Measurements from ENCODE around the gene TNS4. TPM values are rescaled to one million over a fixed set of nuclear protein-coding genes. Genes with fewer than 3 reads are reported as not detected.

The TNS4 gene
- total and polyA plus RNA-seq, 9 of the 15 experiments (the other 6 are each of a cell fraction or from before 2014, with no cell fraction given), result 0.04 to 0.73 (median 0.24) TPM; not detected in 1

DNA sequence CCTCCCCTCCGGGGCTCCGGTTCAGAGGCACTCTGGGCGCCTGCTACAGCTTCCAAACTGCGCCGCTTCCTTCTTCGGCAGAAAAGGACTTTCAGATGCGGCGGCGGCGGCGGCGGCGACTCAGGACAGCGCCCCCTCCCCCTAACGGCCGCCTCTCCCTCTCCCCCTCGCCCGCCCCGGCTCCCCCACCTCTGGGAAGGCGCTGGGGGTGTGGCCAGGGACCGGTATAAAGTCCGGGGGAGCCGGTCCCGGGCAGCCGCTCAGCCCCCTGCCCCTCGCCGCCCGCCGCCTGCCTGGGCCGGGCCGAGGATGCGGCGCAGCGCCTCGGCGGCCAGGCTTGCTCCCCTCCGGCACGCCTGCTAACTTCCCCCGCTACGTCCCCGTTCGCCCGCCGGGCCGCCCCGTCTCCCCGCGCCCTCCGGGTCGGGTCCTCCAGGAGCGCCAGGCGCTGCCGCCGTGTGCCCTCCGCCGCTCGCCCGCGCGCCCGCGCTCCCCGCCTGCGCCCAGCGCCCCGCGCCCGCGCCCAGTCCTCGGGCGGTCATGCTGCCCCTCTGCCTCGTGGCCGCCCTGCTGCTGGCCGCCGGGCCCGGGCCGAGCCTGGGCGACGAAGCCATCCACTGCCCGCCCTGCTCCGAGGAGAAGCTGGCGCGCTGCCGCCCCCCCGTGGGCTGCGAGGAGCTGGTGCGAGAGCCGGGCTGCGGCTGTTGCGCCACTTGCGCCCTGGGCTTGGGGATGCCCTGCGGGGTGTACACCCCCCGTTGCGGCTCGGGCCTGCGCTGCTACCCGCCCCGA lies 58.0 kb downstream of the TNS4 start, which contains the start of gene IGFBP4 (continued):
- TF ChIP-seq PHF20 (IDR thresholded peaks at IDR 0.05; ENCODE audit: partially characterized antibody) (no peak), COPS2 (conservative IDR thresholded peaks at IDR 0.05) (no peak), GTF2E2 (tag; IDR thresholded peaks at IDR 0.05) (no peak), IRF9 (tag; IDR thresholded peaks at IDR 0.05) (no peak), TEAD2 (tag; IDR thresholded peaks at IDR 0.05) (no peak), HIVEP1 (CRISPR knock-in tag; IDR thresholded peaks at IDR 0.05) (no peak), MCM7 (IDR thresholded peaks at IDR 0.05) (no peak), ZEB2 (IDR thresholded peaks at IDR 0.05) (no peak), OTX1 (CRISPR knock-in tag; IDR thresholded peaks at IDR 0.05) (no peak), SREBF1 (IDR thresholded peaks at IDR 0.05; ENCODE audit: borderline replicate concordance, low read depth, low read length) (no peak), BCLAF1 (IDR thresholded peaks at IDR 0.05; ENCODE audit: borderline replicate concordance in 1 of 2, control insufficient read depth in 1 of 2, low read depth in 2 of 2, low read length in 1 of 2) (no peak), HNRNPK (IDR thresholded peaks at IDR 0.05; ENCODE audit: low read depth, low read length, poor library complexity, severe bottlenecking) (peak; percentile 30)
- TF ChIP-seq, protein P1, sequence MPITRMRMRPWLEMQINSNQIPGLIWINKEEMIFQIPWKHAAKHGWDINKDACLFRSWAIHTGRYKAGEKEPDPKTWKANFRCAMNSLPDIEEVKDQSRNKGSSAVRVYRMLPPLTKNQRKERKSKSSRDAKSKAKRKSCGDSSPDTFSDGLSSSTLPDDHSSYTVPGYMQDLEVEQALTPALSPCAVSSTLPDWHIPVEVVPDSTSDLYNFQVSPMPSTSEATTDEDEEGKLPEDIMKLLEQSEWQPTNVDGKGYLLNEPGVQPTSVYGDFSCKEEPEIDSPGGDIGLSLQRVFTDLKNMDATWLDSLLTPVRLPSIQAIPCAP (CRISPR knock-in tag; IDR thresholded peaks at IDR 0.05; ENCODE audit: borderline replicate concordance), result no peak
- TF ChIP-seq, protein P2, sequence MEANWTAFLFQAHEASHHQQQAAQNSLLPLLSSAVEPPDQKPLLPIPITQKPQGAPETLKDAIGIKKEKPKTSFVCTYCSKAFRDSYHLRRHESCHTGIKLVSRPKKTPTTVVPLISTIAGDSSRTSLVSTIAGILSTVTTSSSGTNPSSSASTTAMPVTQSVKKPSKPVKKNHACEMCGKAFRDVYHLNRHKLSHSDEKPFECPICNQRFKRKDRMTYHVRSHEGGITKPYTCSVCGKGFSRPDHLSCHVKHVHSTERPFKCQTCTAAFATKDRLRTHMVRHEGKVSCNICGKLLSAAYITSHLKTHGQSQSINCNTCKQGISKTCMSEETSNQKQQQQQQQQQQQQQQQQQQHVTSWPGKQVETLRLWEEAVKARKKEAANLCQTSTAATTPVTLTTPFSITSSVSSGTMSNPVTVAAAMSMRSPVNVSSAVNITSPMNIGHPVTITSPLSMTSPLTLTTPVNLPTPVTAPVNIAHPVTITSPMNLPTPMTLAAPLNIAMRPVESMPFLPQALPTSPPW (CRISPR knock-in tag; IDR thresholded peaks at IDR 0.05), result peak; percentile 87
- TF ChIP-seq, protein P3, sequence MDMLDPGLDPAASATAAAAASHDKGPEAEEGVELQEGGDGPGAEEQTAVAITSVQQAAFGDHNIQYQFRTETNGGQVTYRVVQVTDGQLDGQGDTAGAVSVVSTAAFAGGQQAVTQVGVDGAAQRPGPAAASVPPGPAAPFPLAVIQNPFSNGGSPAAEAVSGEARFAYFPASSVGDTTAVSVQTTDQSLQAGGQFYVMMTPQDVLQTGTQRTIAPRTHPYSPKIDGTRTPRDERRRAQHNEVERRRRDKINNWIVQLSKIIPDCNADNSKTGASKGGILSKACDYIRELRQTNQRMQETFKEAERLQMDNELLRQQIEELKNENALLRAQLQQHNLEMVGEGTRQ (CRISPR knock-in tag; IDR thresholded peaks at IDR 0.05), result no peak
- TF ChIP-seq, protein P4, sequence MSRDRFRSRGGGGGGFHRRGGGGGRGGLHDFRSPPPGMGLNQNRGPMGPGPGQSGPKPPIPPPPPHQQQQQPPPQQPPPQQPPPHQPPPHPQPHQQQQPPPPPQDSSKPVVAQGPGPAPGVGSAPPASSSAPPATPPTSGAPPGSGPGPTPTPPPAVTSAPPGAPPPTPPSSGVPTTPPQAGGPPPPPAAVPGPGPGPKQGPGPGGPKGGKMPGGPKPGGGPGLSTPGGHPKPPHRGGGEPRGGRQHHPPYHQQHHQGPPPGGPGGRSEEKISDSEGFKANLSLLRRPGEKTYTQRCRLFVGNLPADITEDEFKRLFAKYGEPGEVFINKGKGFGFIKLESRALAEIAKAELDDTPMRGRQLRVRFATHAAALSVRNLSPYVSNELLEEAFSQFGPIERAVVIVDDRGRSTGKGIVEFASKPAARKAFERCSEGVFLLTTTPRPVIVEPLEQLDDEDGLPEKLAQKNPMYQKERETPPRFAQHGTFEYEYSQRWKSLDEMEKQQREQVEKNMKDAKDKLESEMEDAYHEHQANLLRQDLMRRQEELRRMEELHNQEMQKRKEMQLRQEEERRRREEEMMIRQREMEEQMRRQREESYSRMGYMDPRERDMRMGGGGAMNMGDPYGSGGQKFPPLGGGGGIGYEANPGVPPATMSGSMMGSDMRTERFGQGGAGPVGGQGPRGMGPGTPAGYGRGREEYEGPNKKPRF (IDR thresholded peaks at IDR 0.05; ENCODE audit: low read depth, low read length), result no peak

Data from K562 (cell line).